Chondrocyte (in vitro differentiated cells): ENCODE measurements around the gene ZFPM1. TPM values are rescaled to one million over a fixed set of nuclear protein-coding genes. Genes with fewer than 3 reads are reported as not detected.

Experiments used
- DNase-seq: peaks from one replicate; pipeline ENCODE4 v3.0.0; 2021; ENCODE audit warnings: mixed read lengths, low spot score
- H3K27ac Mint-ChIP-seq: one replicate; pipeline ENCODE4 v1.8.0; 2021; ENCODE audit warnings: mild to moderate bottlenecking, moderate library complexity, mixed read lengths; ENCODE audit not compliant: unreplicated experiment
- H3K27me3 Mint-ChIP-seq: 2 replicates; pipeline ENCODE4 v1.8.0; 2021; ENCODE audit warnings: low read depth, mixed read lengths
- H3K36me3 Mint-ChIP-seq: 2 replicates; pipeline ENCODE4 v1.8.0; 2021; ENCODE audit warnings: low read depth, mixed read lengths
- H3K4me1 Mint-ChIP-seq: 2 replicates; pipeline ENCODE4 v1.8.0; 2021; ENCODE audit warnings: low read depth, mild to moderate bottlenecking, mixed read lengths
- H3K4me3 Mint-ChIP-seq: one replicate; pipeline ENCODE4 v1.8.0; 2021; ENCODE audit warnings: mild to moderate bottlenecking, moderate library complexity, mixed read lengths; ENCODE audit not compliant: unreplicated experiment
- H3K9me3 Mint-ChIP-seq: 2 replicates; pipeline ENCODE4 v1.8.0; 2021; ENCODE audit warnings: low read depth, mixed read lengths
- total RNA-seq: library from RNA; stranded (reverse); gene quantifications from 3 replicates; pipeline ENCODE4 v1.2.1, GENCODE V29; 2021
- TF ChIP-seq, protein P1 (sequence below): fragments of 200-600 bp; sonication (generic); IDR thresholded peaks from 2 replicates; pipeline ENCODE4 v1.5.0; 2021; ENCODE audit warnings: antibody characterized with exemption, mild to moderate bottlenecking, moderate library complexity

ZFPM1 gene
- total RNA-seq, 1 donor from 2014 or later: 7.6 TPM

- Mint-ChIP-seq H3K27ac (no peak overlapping the region), H3K4me3 (no peak overlapping the region), H3K9me3 (no peaks in the 10 kb centered on the region), H3K4me1 (no peaks in the 10 kb centered on the region), H3K36me3 (no peaks in the 10 kb centered on the region), H3K27me3 (no peaks in the 10 kb centered on the region)
- DNase-seq: no peak
- TF ChIP-seq, protein P1, sequence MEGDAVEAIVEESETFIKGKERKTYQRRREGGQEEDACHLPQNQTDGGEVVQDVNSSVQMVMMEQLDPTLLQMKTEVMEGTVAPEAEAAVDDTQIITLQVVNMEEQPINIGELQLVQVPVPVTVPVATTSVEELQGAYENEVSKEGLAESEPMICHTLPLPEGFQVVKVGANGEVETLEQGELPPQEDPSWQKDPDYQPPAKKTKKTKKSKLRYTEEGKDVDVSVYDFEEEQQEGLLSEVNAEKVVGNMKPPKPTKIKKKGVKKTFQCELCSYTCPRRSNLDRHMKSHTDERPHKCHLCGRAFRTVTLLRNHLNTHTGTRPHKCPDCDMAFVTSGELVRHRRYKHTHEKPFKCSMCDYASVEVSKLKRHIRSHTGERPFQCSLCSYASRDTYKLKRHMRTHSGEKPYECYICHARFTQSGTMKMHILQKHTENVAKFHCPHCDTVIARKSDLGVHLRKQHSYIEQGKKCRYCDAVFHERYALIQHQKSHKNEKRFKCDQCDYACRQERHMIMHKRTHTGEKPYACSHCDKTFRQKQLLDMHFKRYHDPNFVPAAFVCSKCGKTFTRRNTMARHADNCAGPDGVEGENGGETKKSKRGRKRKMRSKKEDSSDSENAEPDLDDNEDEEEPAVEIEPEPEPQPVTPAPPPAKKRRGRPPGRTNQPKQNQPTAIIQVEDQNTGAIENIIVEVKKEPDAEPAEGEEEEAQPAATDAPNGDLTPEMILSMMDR: no peak
Measured at GRCh38 chr16:88471115-88471514, 18.0 kb downstream of the ZFPM1 start.

DNA sequence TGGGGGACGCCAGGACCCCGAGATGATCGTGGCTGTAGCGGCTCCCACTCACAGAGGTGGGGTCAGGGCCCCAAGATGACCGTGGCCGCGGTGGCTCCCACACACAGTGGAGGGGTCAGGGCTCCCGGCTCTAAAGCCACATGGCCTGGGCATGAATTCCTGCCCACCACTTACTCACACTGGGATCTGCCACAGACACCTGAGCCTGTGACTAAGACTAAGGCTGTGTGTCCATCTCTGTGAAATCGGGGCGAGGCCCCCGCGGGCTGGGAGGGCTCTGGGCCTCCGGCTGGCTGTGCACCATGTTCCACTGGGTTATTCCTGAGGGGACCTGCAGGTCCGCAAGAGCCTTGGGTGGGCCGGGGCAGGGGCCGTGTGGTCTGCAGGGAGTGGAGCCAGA is 18.5 kb downstream of the ZFPM1 start:
- H3K36me3 Mint-ChIP-seq: no peaks in the 10 kb centered on the region
- H3K4me3 Mint-ChIP-seq: no peak overlapping the region
- H3K27me3 Mint-ChIP-seq: no peaks in the 10 kb centered on the region
- no peaks in the 10 kb centered on the region for H3K9me3 Mint-ChIP-seq
- TF ChIP-seq, protein P1: no peak
- no peak for DNase-seq
- H3K27ac Mint-ChIP-seq: no peak overlapping the region
- H3K4me1 Mint-ChIP-seq: no peaks in the 10 kb centered on the region

- no peak for DNase-seq
- no peaks in the 10 kb centered on the region for H3K27me3 Mint-ChIP-seq
- no peaks in the 10 kb centered on the region for H3K36me3 Mint-ChIP-seq
- H3K4me3 Mint-ChIP-seq: no peak overlapping the region
- H3K27ac Mint-ChIP-seq: no peak overlapping the region
- no peaks in the 10 kb centered on the region for H3K4me1 Mint-ChIP-seq
- H3K9me3 Mint-ChIP-seq: no peaks in the 10 kb centered on the region
- TF ChIP-seq, protein P1: no peak
Measured at GRCh38 chr16:88472069-88472468, 19.0 kb downstream of the ZFPM1 start.

GRCh38 chr16:88472637-88473205 is 19.6 kb downstream of the ZFPM1 start:
- TF ChIP-seq, protein P1: no peak
- DNase-seq: no peak
- H3K36me3 Mint-ChIP-seq: no peaks in the 10 kb centered on the region
- no peak overlapping the region for H3K27ac Mint-ChIP-seq
- peaks cover 4% of the 10 kb centered on the region for H3K4me1 Mint-ChIP-seq
- H3K4me3 Mint-ChIP-seq: no peak overlapping the region
- no peaks in the 10 kb centered on the region for H3K9me3 Mint-ChIP-seq
- no peaks in the 10 kb centered on the region for H3K27me3 Mint-ChIP-seq

- Mint-ChIP-seq H3K4me1 (peaks cover 7% of the 10 kb centered on the region), H3K4me3 (no peak overlapping the region), H3K27ac (no peak overlapping the region), H3K36me3 (no peaks in the 10 kb centered on the region), H3K9me3 (no peaks in the 10 kb centered on the region), H3K27me3 (no peaks in the 10 kb centered on the region)
- no peak for DNase-seq
- TF ChIP-seq, protein P1: no peak
Measured at GRCh38 chr16:88473666-88474534, 20.8 kb downstream of the ZFPM1 start.
